Measurements from ENCODE around the gene FBXL3. TPM values are rescaled to one million over a fixed set of nuclear protein-coding genes. Genes with fewer than 3 reads are reported as not detected.

FBXL3 gene
- total RNA-seq, 1 donor from 2014 or later: 32.6 TPM

DNA sequence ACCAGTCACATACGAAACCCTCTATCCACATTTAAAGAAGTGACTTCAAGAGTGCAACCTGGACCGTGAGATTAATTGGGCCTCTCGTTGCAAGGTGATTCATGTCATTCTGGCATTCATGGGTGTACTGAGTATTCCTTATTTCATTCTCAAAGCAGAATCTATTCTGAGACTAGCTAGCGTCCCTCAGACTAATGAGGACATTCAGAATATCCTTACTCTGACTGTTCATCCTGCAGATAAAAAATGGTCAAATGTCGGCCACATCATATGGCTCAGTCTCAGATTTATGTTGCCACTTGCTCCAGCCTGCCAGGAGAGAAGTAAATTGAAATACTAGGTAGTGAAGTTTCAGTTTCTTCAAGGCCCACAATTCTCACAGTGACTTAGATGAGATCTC lies 71.3 kb downstream of the FBXL3 start:
- Mint-ChIP-seq H3K9me3 (peaks cover 22% of the 10 kb centered on the region), H3K4me3 (no peak overlapping the region), H3K4me1 (peaks cover 10% of the 10 kb centered on the region), H3K27ac (no peak overlapping the region), H3K27me3 (ENCODE audit: low read depth) (peaks cover 18% of the 10 kb centered on the region), H3K36me3 (peaks cover 2% of the 10 kb centered on the region)
- no peak for DNase-seq (ENCODE audit: low spot score in 2 of 2, unreplicated experiment in 2 of 2)
- TF ChIP-seq, protein P1, sequence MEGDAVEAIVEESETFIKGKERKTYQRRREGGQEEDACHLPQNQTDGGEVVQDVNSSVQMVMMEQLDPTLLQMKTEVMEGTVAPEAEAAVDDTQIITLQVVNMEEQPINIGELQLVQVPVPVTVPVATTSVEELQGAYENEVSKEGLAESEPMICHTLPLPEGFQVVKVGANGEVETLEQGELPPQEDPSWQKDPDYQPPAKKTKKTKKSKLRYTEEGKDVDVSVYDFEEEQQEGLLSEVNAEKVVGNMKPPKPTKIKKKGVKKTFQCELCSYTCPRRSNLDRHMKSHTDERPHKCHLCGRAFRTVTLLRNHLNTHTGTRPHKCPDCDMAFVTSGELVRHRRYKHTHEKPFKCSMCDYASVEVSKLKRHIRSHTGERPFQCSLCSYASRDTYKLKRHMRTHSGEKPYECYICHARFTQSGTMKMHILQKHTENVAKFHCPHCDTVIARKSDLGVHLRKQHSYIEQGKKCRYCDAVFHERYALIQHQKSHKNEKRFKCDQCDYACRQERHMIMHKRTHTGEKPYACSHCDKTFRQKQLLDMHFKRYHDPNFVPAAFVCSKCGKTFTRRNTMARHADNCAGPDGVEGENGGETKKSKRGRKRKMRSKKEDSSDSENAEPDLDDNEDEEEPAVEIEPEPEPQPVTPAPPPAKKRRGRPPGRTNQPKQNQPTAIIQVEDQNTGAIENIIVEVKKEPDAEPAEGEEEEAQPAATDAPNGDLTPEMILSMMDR (IDR thresholded peaks at IDR 0.05; ENCODE audit: unreplicated experiment): no peak

Other genes with a start within 250 kb of the FBXL3 start
- gene KCTD12, start 140.8 kb downstream of the FBXL3 start, total RNA-seq: 121 to 142 TPM (median 142 TPM) in 3 replicates
- not detected in 3 replicates for gene ACOD1, start 78.6 kb downstream of the FBXL3 start, total RNA-seq
- 22.6 to 26.6 TPM (median 23.8 TPM) in 3 replicates for gene CLN5, start 35.1 kb downstream of the FBXL3 start, total RNA-seq